Neuron (in vitro differentiated cells): ENCODE results near the gene PTGER2.

Experiments used
- H2AFZ ChIP-seq: one replicate; pipeline ENCODE4 v1.6.1; 2013; ENCODE audit warnings: low read depth, mild to moderate bottlenecking, inconsistent platforms, low read length, moderate library complexity
- H3K27me3 ChIP-seq: one replicate; pipeline ENCODE4 v1.6.1; 2013; ENCODE audit warnings: low read length; ENCODE audit not compliant: insufficient read depth
- H3K36me3 ChIP-seq: one replicate; pipeline ENCODE4 v1.6.1; 2013; ENCODE audit warnings: low read length; ENCODE audit not compliant: insufficient read depth
- H3K4me1 ChIP-seq: one replicate; pipeline ENCODE4 v1.6.1; 2013; ENCODE audit warnings: low read length; ENCODE audit not compliant: insufficient read depth
- H3K4me3 ChIP-seq: 2 replicates; pipeline ENCODE4 v1.5.1; 2013; ENCODE audit warnings: mild to moderate bottlenecking, low read length, moderate library complexity
- H3K9me3 ChIP-seq: one replicate; pipeline ENCODE4 v1.6.1; 2013; ENCODE audit warnings: low read length

The PTGER2 gene

DNA sequence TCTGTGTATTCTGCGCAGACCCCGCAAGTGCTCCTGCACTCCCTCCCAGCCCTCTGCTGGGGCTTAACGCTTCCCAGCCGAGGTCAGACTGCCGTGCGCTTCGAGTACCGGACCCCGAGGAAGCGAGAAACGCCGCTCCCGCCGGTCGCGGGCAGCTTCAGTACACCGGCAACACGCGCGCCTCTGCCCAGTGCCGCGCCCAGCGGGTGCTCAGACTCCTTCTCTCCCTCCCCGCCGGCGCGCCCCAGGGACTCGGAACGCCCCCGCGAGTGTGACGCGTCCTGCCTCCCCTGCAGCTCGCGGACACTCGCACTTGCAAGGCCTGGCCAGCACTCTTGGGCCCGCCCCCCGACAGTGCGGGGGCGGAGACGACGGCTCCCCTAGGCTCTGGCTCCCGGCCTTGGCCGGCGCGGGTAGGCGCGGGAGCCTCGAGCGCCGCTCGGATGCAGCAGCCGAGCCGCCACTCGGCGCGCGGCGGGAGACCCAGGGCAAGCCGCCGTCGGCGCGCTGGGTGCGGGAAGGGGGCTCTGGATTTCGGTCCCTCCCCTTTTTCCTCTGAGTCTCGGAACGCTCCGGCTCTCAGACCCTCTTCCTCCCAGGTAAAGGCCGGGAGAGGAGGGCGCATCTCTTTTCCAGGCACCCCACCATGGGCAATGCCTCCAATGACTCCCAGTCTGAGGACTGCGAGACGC is at the start of gene PTGER2:
Gene PTGER2 (plus strand): TSS at position 410 of the 692 bp plus-strand sequence. CDS start 237 bp downstream, at position 647.
- Histone ChIP-seq H2AFZ (peak within 1 kb of the TSS; percentile 56), H3K36me3 (no peaks in the 10 kb centered on the region), H3K4me3 (peak within 1 kb of the TSS; percentile 27), H3K27me3 (peaks cover 74% of the 10 kb centered on the region), H3K9me3 (peaks cover 2% of the 10 kb centered on the region), H3K4me1 (peaks cover 14% of the 10 kb centered on the region)

DNA sequence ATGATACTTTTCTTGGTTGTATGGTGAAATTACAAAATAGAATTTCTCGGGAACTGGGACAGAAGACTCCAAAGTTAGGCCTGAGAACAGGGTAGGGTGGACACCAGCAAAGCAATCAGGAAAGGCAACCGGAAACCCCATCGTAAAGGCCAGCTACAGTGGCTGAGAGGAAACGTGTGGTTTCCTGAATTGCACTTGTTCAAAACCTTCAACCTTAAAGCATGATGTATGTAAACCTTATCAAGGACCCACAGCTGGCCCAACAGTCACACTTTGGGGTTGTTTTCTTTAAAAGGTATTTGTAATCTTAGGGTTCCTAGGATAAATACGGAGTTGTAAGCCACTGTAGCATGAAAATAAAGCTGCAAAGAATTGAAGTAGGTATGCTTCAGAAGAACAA is 48.9 kb upstream of the PTGER2 start:
- Histone ChIP-seq H3K36me3 (no peaks in the 10 kb centered on the region), H3K9me3 (peaks cover 4% of the 10 kb centered on the region), H3K27me3 (peaks cover 56% of the 10 kb centered on the region), H3K4me3 (no peak overlapping the region), H2AFZ (no peak overlapping the region), H3K4me1 (no peaks in the 10 kb centered on the region)

DNA sequence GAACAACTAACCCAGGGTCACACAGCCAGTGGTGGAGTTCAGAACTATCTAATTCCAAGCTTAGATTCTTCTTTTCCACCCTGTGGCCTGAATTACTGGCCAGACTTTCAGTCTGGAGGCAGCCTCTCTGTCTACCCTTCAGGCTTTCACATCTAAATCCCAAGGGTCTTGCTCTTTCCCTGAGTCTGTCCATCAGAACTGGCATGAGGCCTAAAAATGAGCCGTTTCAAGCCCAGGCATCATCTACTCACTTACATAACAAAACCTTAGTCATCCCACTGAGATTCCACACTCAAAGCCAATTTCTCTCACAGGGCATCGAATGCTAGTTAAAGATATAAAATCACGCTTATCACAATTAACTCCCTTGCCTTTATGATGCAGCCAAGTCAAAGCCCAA is 47.9 kb upstream of the PTGER2 start:
- Histone ChIP-seq H3K36me3 (no peaks in the 10 kb centered on the region), H3K27me3 (peaks cover 56% of the 10 kb centered on the region), H3K4me3 (no peak overlapping the region), H2AFZ (no peak overlapping the region), H3K9me3 (peaks cover 4% of the 10 kb centered on the region), H3K4me1 (no peaks in the 10 kb centered on the region)

DNA sequence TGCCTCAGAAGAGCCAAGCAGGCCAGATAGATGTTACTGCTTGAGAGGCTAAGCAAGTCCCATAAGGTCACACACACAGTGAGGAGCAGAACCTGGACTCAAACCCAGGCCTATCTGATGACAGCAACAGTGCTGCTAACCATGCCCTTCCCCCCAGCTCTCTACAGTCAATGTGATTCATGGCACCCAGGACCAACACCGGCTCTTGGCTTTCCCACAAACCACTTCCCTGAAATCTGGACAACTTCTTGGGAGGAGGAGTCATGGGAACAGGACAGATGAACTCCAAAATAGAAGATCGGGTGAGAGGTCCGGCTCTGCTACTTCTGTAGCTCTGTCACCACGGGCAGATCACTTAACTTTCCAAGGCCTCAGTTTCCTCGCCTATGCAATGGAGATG is 47.3 kb upstream of the PTGER2 start:
- H3K4me3 ChIP-seq: no peak overlapping the region
- H3K36me3 ChIP-seq: no peaks in the 10 kb centered on the region
- H3K27me3 ChIP-seq: peaks cover 56% of the 10 kb centered on the region
- H3K9me3 ChIP-seq: peaks cover 4% of the 10 kb centered on the region
- H3K4me1 ChIP-seq: no peaks in the 10 kb centered on the region
- no peak overlapping the region for H2AFZ ChIP-seq

DNA sequence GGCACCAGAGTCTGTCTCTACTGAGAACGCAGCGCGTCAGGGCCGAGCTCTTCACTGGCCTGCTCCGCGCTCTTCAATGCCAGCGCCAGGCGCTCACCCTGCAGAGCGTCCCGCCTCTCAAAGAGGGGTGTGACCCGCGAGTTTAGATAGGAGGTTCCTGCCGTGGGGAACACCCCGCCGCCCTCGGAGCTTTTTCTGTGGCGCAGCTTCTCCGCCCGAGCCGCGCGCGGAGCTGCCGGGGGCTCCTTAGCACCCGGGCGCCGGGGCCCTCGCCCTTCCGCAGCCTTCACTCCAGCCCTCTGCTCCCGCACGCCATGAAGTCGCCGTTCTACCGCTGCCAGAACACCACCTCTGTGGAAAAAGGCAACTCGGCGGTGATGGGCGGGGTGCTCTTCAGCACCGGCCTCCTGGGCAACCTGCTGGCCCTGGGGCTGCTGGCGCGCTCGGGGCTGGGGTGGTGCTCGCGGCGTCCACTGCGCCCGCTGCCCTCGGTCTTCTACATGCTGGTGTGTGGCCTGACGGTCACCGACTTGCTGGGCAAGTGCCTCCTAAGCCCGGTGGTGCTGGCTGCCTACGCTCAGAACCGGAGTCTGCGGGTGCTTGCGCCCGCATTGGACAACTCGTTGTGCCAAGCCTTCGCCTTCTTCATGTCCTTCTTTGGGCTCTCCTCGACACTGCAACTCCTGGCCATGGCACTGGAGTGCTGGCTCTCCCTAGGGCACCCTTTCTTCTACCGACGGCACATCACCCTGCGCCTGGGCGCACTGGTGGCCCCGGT is 46.4 kb upstream of the PTGER2 start, which contains the start of gene PTGDR:
Gene PTGDR (plus strand): TSS at position 198 of the 778 bp plus-strand sequence. CDS start 117 bp downstream, at position 315.
- H3K9me3 ChIP-seq: peaks cover 4% of the 10 kb centered on the region

GRCh38 chr14:52268279-52269061 is 45.6 kb upstream of the PTGER2 start:
- Histone ChIP-seq H3K4me1 (no peaks in the 10 kb centered on the region), H3K4me3 (no peak overlapping the region), H3K9me3 (peaks cover 4% of the 10 kb centered on the region), H3K27me3 (peaks cover 51% of the 10 kb centered on the region), H3K36me3 (no peaks in the 10 kb centered on the region), H2AFZ (no peak overlapping the region)

More for the DNA sequence above, 46.4 kb upstream of the PTGER2 start, which contains the start of gene PTGDR:
- Histone ChIP-seq H3K27me3 (peaks cover 51% of the 10 kb centered on the region), H3K4me3 (no peak within 1 kb of the TSS), H3K36me3 (no peaks in the 10 kb centered on the region), H2AFZ (no peak within 1 kb of the TSS), H3K4me1 (no peaks in the 10 kb centered on the region)

- no peak overlapping the region for H3K4me3 ChIP-seq
- H3K27me3 ChIP-seq: peaks cover 48% of the 10 kb centered on the region
- no peaks in the 10 kb centered on the region for H3K4me1 ChIP-seq
- H2AFZ ChIP-seq: no peak overlapping the region
- peaks cover 4% of the 10 kb centered on the region for H3K9me3 ChIP-seq
- no peaks in the 10 kb centered on the region for H3K36me3 ChIP-seq
Measured at GRCh38 chr14:52269100-52269499, 45.0 kb upstream of the PTGER2 start.

DNA sequence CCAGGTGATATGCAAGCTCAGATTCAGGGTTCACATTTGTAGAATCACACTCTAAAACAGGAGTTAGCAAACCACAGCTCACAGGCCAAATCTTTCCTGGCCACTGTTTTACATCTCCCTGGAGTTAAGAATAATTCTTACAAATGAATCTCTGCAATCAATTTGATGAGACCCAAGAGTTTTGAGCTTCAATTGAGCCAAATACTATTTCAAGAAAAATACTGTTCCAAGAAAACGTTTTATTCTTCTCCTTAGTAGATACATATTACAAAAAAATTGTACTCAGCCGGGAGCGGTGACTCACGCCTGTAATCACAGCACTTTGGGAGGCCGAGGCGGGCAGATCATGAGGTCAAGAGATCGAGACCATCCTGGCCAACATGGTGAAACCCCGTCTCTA is 44.1 kb upstream of the PTGER2 start:
- Histone ChIP-seq H2AFZ (no peak overlapping the region), H3K9me3 (peaks cover 4% of the 10 kb centered on the region), H3K36me3 (no peaks in the 10 kb centered on the region), H3K27me3 (peaks cover 46% of the 10 kb centered on the region), H3K4me1 (no peaks in the 10 kb centered on the region), H3K4me3 (no peak overlapping the region)

DNA sequence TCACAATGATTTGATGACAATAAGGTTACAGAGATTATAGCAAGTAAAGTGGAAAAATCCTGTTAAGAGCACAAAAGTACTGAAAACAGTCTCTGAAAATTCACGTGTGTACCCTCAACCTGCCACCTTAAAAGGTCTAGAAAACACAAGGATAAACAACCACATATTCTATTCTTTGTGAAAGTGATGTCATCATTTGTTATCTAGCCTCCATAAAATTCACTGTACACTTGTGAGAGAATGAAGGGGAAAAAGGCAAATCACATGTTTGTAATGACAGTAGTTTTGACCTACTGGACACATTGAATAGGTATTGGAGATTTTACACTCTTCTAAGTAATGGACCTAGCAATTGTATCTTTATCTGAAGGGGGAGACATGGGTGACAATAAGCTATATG is 42.6 kb upstream of the PTGER2 start:
- H3K36me3 ChIP-seq: no peaks in the 10 kb centered on the region
- H3K9me3 ChIP-seq: peaks cover 4% of the 10 kb centered on the region
- no peaks in the 10 kb centered on the region for H3K4me1 ChIP-seq
- H3K27me3 ChIP-seq: peaks cover 34% of the 10 kb centered on the region
- no peak overlapping the region for H3K4me3 ChIP-seq
- H2AFZ ChIP-seq: no peak overlapping the region

- Histone ChIP-seq H3K4me1 (no peaks in the 10 kb centered on the region), H3K9me3 (peaks cover 4% of the 10 kb centered on the region), H3K27me3 (peaks cover 26% of the 10 kb centered on the region), H3K4me3 (no peak overlapping the region), H2AFZ (no peak overlapping the region), H3K36me3 (no peaks in the 10 kb centered on the region)
Measured at GRCh38 chr14:52272375-52272774, 41.7 kb upstream of the PTGER2 start.

DNA sequence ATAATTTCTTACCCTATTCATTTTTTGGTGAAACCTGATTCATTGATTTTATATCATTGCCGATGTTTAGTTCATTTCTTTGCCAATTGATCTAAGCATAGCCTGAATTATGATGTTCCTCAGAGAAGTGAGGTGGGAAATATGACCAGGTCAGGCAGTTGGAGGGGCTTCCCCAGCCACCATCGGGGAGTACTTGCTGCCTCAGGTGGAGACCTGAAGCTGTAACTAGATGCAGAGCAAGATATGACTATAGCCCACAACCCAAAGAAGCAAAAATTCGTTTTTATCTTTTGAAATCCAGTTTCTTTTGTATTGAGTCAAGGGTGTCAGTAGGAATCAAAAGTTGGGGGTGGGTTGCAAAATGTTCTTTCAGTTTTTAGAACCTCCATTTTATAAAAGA is 38.7 kb upstream of the PTGER2 start:
- Histone ChIP-seq H3K9me3 (no peaks in the 10 kb centered on the region), H3K4me1 (no peaks in the 10 kb centered on the region), H3K4me3 (no peak overlapping the region), H3K36me3 (no peaks in the 10 kb centered on the region), H2AFZ (no peak overlapping the region), H3K27me3 (no peaks in the 10 kb centered on the region)

- H3K27me3 ChIP-seq: no peaks in the 10 kb centered on the region
- H2AFZ ChIP-seq: no peak overlapping the region
- no peaks in the 10 kb centered on the region for H3K36me3 ChIP-seq
- H3K4me1 ChIP-seq: no peaks in the 10 kb centered on the region
- H3K9me3 ChIP-seq: no peaks in the 10 kb centered on the region
- H3K4me3 ChIP-seq: no peak overlapping the region
Measured at GRCh38 chr14:52277552-52277951, 36.6 kb upstream of the PTGER2 start.

GRCh38 chr14:52279408-52279807 is 34.7 kb upstream of the PTGER2 start:
- no peak overlapping the region for H2AFZ ChIP-seq
- no peaks in the 10 kb centered on the region for H3K27me3 ChIP-seq
- H3K4me1 ChIP-seq: no peaks in the 10 kb centered on the region
- no peaks in the 10 kb centered on the region for H3K9me3 ChIP-seq
- H3K36me3 ChIP-seq: no peaks in the 10 kb centered on the region
- H3K4me3 ChIP-seq: no peak overlapping the region
